GM18861 (cell line): ENCODE measurements around the gene RAB35.

Experiments used
- ATAC-seq: cut with Tn5 transposase; IDR thresholded peaks from one replicate; pipeline ENCODE4 v1.9.1; 2021; ENCODE audit not compliant: unreplicated experiment

Gene RAB35

GRCh38 chr12:120089796-120090195, 26.8 kb downstream of the RAB35 start:
- ATAC-seq = no peak

GRCh38 chr12:120089105-120089504, 27.4 kb downstream of the RAB35 start:
- ATAC-seq = no peak

- peak; percentile 97 for ATAC-seq
Observed at GRCh38 chr12:120086801-120087621, 29.5 kb downstream of the RAB35 start.

GRCh38 chr12:120085920-120086645, 30.5 kb downstream of the RAB35 start:
- no peak for ATAC-seq

GRCh38 chr12:120081641-120082040, 34.9 kb downstream of the RAB35 start:
- no peak for ATAC-seq

GRCh38 chr12:120079411-120080400, 36.8 kb downstream of the RAB35 start:
- ATAC-seq = no peak

- ATAC-seq = no peak
Observed at GRCh38 chr12:120078868-120079267, 37.7 kb downstream of the RAB35 start.

GRCh38 chr12:120077260-120077659, 39.3 kb downstream of the RAB35 start:
- ATAC-seq = no peak

- ATAC-seq = no peak
Observed at GRCh38 chr12:120076651-120077050, 39.9 kb downstream of the RAB35 start.

GRCh38 chr12:120075034-120075616, 41.4 kb downstream of the RAB35 start:
- ATAC-seq = no peak

- ATAC-seq = no peak
Observed at GRCh38 chr12:120072472-120073249, 43.9 kb downstream of the RAB35 start.

- no peak for ATAC-seq
Observed at GRCh38 chr12:120071493-120072020, 45.0 kb downstream of the RAB35 start.

- no peak for ATAC-seq
Observed at GRCh38 chr12:120069278-120069677, 47.3 kb downstream of the RAB35 start.

- ATAC-seq = no peak
Observed at GRCh38 chr12:120067901-120068300, 48.7 kb downstream of the RAB35 start.

GRCh38 chr12:120067084-120067869, 49.3 kb downstream of the RAB35 start:
- ATAC-seq = no peak

- no peak for ATAC-seq
Observed at GRCh38 chr12:120066341-120066740, 50.2 kb downstream of the RAB35 start.

- no peak for ATAC-seq
Observed at GRCh38 chr12:120065472-120065871, 51.1 kb downstream of the RAB35 start.

GRCh38 chr12:120064054-120064940, 52.3 kb downstream of the RAB35 start:
- no peak for ATAC-seq
